Measurements from ENCODE around the gene MYO3A. TPM values are rescaled to one million over a fixed set of nuclear protein-coding genes. Genes with fewer than 3 reads are reported as not detected.

The MYO3A gene, protein sequence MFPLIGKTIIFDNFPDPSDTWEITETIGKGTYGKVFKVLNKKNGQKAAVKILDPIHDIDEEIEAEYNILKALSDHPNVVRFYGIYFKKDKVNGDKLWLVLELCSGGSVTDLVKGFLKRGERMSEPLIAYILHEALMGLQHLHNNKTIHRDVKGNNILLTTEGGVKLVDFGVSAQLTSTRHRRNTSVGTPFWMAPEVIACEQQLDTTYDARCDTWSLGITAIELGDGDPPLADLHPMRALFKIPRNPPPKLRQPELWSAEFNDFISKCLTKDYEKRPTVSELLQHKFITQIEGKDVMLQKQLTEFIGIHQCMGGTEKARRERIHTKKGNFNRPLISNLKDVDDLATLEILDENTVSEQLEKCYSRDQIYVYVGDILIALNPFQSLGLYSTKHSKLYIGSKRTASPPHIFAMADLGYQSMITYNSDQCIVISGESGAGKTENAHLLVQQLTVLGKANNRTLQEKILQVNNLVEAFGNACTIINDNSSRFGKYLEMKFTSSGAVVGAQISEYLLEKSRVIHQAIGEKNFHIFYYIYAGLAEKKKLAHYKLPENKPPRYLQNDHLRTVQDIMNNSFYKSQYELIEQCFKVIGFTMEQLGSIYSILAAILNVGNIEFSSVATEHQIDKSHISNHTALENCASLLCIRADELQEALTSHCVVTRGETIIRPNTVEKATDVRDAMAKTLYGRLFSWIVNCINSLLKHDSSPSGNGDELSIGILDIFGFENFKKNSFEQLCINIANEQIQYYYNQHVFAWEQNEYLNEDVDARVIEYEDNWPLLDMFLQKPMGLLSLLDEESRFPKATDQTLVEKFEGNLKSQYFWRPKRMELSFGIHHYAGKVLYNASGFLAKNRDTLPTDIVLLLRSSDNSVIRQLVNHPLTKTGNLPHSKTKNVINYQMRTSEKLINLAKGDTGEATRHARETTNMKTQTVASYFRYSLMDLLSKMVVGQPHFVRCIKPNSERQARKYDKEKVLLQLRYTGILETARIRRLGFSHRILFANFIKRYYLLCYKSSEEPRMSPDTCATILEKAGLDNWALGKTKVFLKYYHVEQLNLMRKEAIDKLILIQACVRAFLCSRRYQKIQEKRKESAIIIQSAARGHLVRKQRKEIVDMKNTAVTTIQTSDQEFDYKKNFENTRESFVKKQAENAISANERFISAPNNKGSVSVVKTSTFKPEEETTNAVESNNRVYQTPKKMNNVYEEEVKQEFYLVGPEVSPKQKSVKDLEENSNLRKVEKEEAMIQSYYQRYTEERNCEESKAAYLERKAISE (N-terminal part only)
- not detected for total RNA-seq

DNA sequence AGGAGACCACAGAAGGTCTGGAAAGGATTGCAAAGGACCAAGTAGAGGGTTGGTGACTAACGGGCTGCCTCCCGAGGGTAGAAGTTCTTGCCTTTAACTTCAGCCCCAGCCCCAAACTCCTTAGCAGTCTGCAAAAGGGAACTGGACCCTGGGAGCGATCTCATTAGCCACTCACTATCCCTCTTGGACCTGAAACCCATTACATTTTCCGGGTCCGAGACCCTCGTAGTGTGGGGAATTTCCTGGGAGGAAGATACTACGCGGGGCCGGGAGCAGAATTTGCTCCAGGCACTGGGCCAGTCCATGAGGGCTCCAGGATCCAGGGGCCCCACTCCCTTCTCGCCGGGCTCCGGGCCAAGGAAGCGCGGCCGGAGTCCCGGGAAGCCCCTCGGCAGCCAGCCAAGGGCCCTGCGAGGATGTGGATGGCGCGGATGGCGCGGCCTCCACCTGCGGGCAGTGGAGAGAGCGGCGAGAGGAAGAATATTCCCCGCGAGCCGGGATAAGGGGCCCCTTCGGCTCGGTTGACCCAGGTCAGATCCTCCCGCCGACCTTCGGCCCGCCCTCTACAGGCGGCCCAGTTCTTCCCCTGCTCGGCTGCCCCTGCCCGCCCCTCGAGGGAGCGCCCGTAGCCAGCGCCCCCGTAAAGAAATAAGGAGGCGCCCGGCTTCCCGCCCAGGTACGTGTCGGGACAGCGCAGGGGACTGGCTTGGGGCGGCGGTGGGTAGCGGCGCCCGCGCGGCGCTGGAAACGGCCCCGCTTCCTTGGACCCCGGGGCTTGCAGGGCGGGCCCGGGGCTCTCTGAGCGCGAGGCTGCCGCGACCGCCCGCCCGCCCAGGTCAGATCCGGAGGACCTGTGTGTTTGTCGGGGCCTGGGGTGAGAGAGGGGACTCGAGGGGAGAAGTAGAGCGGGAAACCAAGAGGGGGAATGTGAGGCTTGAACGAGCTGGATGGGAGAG lies at the start of gene MYO3A:
TSS of gene MYO3A (plus strand) at position 577 of the 956 bp plus-strand sequence. CDS start 17,882 bp downstream, outside the sequence.
- Mint-ChIP-seq H3K4me1 (peaks cover 3% of the 10 kb centered on the region), H3K36me3 (no peaks in the 10 kb centered on the region), H3K27ac (no peak within 1 kb of the TSS), H3K9me3 (no peaks in the 10 kb centered on the region), H3K4me3 (peak within 1 kb of the TSS; percentile 79), H3K27me3 (peaks cover 39% of the 10 kb centered on the region)
- DNase-seq (peak; percentile 33), ATAC-seq (ENCODE audit: low read depth) (no peak)
- POLR2A ChIA-PET, result no interaction called here

DNA sequence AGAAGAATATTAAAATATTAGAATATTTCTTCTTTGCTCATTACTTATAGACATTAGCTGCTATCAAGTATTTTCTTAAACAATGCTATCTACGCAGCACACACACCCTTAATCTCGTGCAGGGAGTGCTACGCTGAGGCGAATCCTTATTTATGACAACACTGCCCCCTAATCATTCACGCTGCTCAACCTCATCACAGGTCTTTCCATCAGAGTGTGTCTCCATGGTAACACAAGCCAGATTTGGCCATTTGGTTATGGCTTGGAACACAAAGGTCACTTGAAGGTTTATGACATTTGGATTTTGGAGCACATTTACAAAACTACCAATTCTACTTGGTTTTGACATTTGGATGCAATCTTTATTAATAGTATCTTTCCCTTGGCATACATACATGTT lies 45.4 kb upstream of the MYO3A start:
- POLR2A ChIA-PET, result no interaction called here
- no peaks in the 10 kb centered on the region for H3K9me3 Mint-ChIP-seq
- ATAC-seq (ENCODE audit: low read depth), result no peak
- no peak overlapping the region for H3K4me3 Mint-ChIP-seq
- DNase-seq, result no peak
- H3K36me3 Mint-ChIP-seq, result no peaks in the 10 kb centered on the region
- no peaks in the 10 kb centered on the region for H3K4me1 Mint-ChIP-seq
- peaks cover 2% of the 10 kb centered on the region for H3K27me3 Mint-ChIP-seq
- H3K27ac Mint-ChIP-seq, result no peak overlapping the region

GRCh38 chr10:25890995-25891394 lies 43.0 kb upstream of the MYO3A start:
- Mint-ChIP-seq H3K27me3 (peaks cover 6% of the 10 kb centered on the region), H3K36me3 (no peaks in the 10 kb centered on the region), H3K4me1 (no peaks in the 10 kb centered on the region), H3K27ac (no peak overlapping the region), H3K4me3 (no peak overlapping the region), H3K9me3 (no peaks in the 10 kb centered on the region)
- POLR2A ChIA-PET, result no interaction called here
- ATAC-seq (ENCODE audit: low read depth) (no peak), DNase-seq (no peak)

- Mint-ChIP-seq H3K9me3 (no peaks in the 10 kb centered on the region), H3K36me3 (no peaks in the 10 kb centered on the region), H3K4me3 (no peak overlapping the region), H3K27me3 (peaks cover 6% of the 10 kb centered on the region), H3K27ac (no peak overlapping the region), H3K4me1 (no peaks in the 10 kb centered on the region)
- no peak for ATAC-seq (ENCODE audit: low read depth)
- POLR2A ChIA-PET, result no interaction called here
- no peak for DNase-seq
Measured at GRCh38 chr10:25895856-25896255, 38.2 kb upstream of the MYO3A start.

- H3K4me3 Mint-ChIP-seq, result no peak overlapping the region
- peaks cover 6% of the 10 kb centered on the region for H3K27me3 Mint-ChIP-seq
- no peak for ATAC-seq (ENCODE audit: low read depth)
- no peak overlapping the region for H3K27ac Mint-ChIP-seq
- no peaks in the 10 kb centered on the region for H3K36me3 Mint-ChIP-seq
- no peaks in the 10 kb centered on the region for H3K9me3 Mint-ChIP-seq
- no peak for DNase-seq
- POLR2A ChIA-PET, result no interaction called here
- no peaks in the 10 kb centered on the region for H3K4me1 Mint-ChIP-seq
Measured at GRCh38 chr10:25896421-25896820, 37.6 kb upstream of the MYO3A start.

DNA sequence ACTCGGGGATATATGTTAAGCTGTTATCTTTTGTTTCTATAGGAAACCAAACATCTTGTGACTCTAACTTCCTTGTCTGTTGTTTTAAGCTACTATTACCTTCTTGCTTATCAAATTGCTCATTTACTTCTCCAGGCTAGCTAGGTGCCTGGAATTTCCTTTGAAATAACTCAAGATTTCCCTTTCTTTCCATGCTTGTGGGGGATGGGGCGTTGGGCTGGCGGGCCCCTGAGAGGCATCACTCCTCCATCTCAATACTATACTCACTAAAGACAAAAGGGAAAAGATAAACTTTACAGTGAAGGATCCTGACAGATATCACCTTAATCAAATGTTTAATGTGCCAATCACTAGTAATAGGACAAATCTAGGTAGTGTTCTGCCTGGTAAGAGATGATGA lies 34.7 kb upstream of the MYO3A start:
- no peak overlapping the region for H3K27ac Mint-ChIP-seq
- no peaks in the 10 kb centered on the region for H3K27me3 Mint-ChIP-seq
- no peaks in the 10 kb centered on the region for H3K9me3 Mint-ChIP-seq
- H3K36me3 Mint-ChIP-seq, result no peaks in the 10 kb centered on the region
- H3K4me3 Mint-ChIP-seq, result no peak overlapping the region
- no peaks in the 10 kb centered on the region for H3K4me1 Mint-ChIP-seq
- ATAC-seq (ENCODE audit: low read depth) (no peak), DNase-seq (no peak)
- POLR2A ChIA-PET, result no interaction called here

DNA sequence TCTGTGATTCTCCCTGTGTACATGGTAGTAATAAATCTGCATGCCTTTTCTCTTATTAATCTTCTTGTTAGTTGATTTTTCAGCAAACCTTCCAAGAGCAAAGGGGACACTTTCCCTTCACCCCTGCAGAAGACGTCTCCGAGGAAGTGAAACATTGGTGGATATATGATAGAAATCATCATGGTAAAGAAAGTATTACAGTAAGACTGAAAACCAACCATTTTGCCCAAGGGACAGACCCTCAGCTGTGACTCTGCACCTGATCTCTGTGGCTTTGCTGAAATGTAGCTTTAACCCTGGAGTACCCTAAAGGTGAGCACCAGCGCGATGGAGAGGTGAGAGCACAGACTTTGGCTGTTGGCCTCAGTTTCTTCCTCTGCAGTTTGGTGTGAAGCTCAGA lies 32.8 kb upstream of the MYO3A start:
- Mint-ChIP-seq H3K4me3 (no peak overlapping the region), H3K27ac (no peak overlapping the region), H3K27me3 (no peaks in the 10 kb centered on the region), H3K9me3 (no peaks in the 10 kb centered on the region), H3K36me3 (no peaks in the 10 kb centered on the region), H3K4me1 (no peaks in the 10 kb centered on the region)
- ATAC-seq (ENCODE audit: low read depth) (no peak), DNase-seq (no peak)
- POLR2A ChIA-PET, result no interaction called here

GRCh38 chr10:25902002-25902401 lies 32.0 kb upstream of the MYO3A start:
- DNase-seq (no peak), ATAC-seq (ENCODE audit: low read depth) (no peak)
- Mint-ChIP-seq H3K27ac (no peak overlapping the region), H3K27me3 (no peaks in the 10 kb centered on the region), H3K4me1 (no peaks in the 10 kb centered on the region), H3K9me3 (no peaks in the 10 kb centered on the region), H3K36me3 (no peaks in the 10 kb centered on the region), H3K4me3 (no peak overlapping the region)
- POLR2A ChIA-PET, result no interaction called here

- Mint-ChIP-seq H3K4me3 (no peak overlapping the region), H3K36me3 (no peaks in the 10 kb centered on the region), H3K27ac (no peak overlapping the region), H3K4me1 (no peaks in the 10 kb centered on the region), H3K9me3 (no peaks in the 10 kb centered on the region), H3K27me3 (no peaks in the 10 kb centered on the region)
- DNase-seq (no peak), ATAC-seq (ENCODE audit: low read depth) (no peak)
- POLR2A ChIA-PET, result no interaction called here
Measured at GRCh38 chr10:25907261-25907660, 26.8 kb upstream of the MYO3A start.

DNA sequence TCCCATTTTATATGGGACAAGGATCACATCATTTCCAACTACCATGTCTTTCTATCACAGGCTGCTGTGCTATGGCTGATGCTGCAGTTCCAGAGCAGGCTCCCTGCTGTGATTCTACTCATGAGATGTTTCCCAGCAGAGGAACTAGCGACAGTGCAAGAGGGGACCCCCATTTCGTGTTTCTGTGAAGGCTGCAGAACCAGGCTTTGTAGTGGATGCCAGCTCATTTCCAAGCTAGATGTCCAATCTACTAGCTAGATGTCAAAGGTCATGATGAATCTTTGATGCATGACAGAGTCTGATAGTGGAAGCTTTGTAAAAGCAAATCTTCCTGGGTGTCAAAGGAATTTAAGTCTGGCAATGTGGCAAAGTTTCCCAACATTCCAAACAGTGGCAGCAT lies 21.2 kb upstream of the MYO3A start:
- POLR2A ChIA-PET, result no interaction called here
- Mint-ChIP-seq H3K27me3 (no peaks in the 10 kb centered on the region), H3K4me1 (no peaks in the 10 kb centered on the region), H3K27ac (no peak overlapping the region), H3K36me3 (no peaks in the 10 kb centered on the region), H3K4me3 (no peak overlapping the region), H3K9me3 (no peaks in the 10 kb centered on the region)
- no peak for DNase-seq
- ATAC-seq (ENCODE audit: low read depth), result no peak

- no peak overlapping the region for H3K4me3 Mint-ChIP-seq
- no peak overlapping the region for H3K27ac Mint-ChIP-seq
- H3K4me1 Mint-ChIP-seq, result no peaks in the 10 kb centered on the region
- no peaks in the 10 kb centered on the region for H3K36me3 Mint-ChIP-seq
- H3K9me3 Mint-ChIP-seq, result no peaks in the 10 kb centered on the region
- H3K27me3 Mint-ChIP-seq, result no peaks in the 10 kb centered on the region
- POLR2A ChIA-PET, result no interaction called here
- DNase-seq, result no peak
- ATAC-seq (ENCODE audit: low read depth), result no peak
Measured at GRCh38 chr10:25914776-25915175, 19.3 kb upstream of the MYO3A start.

- Mint-ChIP-seq H3K36me3 (no peaks in the 10 kb centered on the region), H3K4me3 (peak overlapping the region; percentile 79), H3K4me1 (peaks cover 3% of the 10 kb centered on the region), H3K9me3 (no peaks in the 10 kb centered on the region), H3K27ac (no peak overlapping the region), H3K27me3 (peaks cover 41% of the 10 kb centered on the region)
- POLR2A ChIA-PET, result no interaction called here
- DNase-seq (peak; percentile 45), ATAC-seq (ENCODE audit: low read depth) (peak; percentile 70)
Measured at GRCh38 chr10:25934621-25935139, 651 bp downstream of the MYO3A start.

All from activated naive CD8-positive, alpha-beta T cell treated with anti-CD3 and anti-CD28 coated beads, Interleukin-2, amount 10 ng/mL, durations not matched to agents 7 days and 5 days (primary cell).